ENCODE data around the gene RAPGEF5.

DNA sequence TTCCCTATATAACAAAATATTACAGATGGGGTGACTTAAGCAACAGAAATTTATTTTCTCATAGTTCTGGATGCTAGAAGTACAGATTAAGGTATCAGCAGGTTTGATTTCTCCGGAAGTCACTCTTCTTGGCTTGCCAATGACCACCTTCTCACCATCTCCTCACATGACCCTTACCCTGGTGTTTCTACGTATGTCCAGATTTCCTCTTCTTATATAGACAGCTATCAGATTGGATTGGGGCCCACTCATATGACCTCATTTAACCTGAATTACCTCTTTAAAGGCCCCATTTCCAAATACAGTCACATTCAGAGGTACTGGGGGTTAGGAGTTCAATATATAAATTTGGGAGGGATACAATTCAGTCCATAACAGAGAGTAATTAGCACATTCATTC is 17.0 kb upstream of the RAPGEF5 start:
- TF ChIP-seq POLR2A (IDR thresholded peaks at IDR 0.05; ENCODE audit: low read length) (no peak), GATA1 (IDR thresholded peaks at IDR 0.05; ENCODE audit: low read depth, low read length) (no peak)

Measured in erythroblast (primary cell).